Thyroid gland (tissue), 4 donors: ENCODE results near the gene FGF18. TPM values are rescaled to one million over a fixed set of nuclear protein-coding genes. Genes with fewer than 3 reads are reported as not detected.

ENCODE experiments used
- DNase-seq, 2 donors: peaks; one replicate each; pipeline ENCODE4 v3.0.0-alpha.2; 2019
- H3K27ac ChIP-seq, 3 donors: fragments of 200-600 bp; sonication (generic); 1 replicate in 2 of 3; 2 replicates in 1 of 3; pipeline ENCODE4 v1.5.1; 2016 to 2019; ENCODE audit warnings: mild to moderate bottlenecking in 1 of 3, moderate library complexity in 1 of 3
- H3K27me3 ChIP-seq: fragments of 200-600 bp; sonication (generic); one replicate; pipeline ENCODE4 v1.5.1; 2019
- H3K36me3 ChIP-seq, 2 donors: fragments of 200-600 bp; sonication (generic); one replicate each; pipeline ENCODE4 v1.5.1; 2016 to 2019
- H3K4me1 ChIP-seq, 2 donors: fragments of 200-600 bp; sonication (generic); one replicate each; pipeline ENCODE4 v1.5.1; 2017 to 2019
- H3K4me3 ChIP-seq, 3 donors: fragments of 200-600 bp; sonication (generic); replicated peaks in 1 of 3; 1 replicate in 2 of 3; 2 replicates in 1 of 3; pipeline ENCODE4 v1.5.1; 2016; ENCODE audit warnings: mild to moderate bottlenecking in 1 of 3
- H3K9me3 ChIP-seq: fragments of 200-600 bp; sonication (generic); one replicate; pipeline ENCODE4 v1.5.1; 2017
- POLR2A ChIP-seq, 2 donors: fragments of 450-650 bp; IDR thresholded peaks; one replicate each; pipeline ENCODE4 v1.6.1; 2017; ENCODE audit warnings: antibody characterized with exemption in 2 of 2, mild to moderate bottlenecking in 2 of 2, moderate library complexity in 1 of 2
- WGBS, 2 donors: methylation state at CpG; one replicate each; pipeline ENCODE4 v1.1.5; 2017; 5-methylcytosine and 5-hydroxymethylcytosine counted together
- intact Hi-C: fragments of 100-400 bp; cut with DNase I; formaldehyde crosslinking; loops from one replicate; pipeline ENCODE4 v1.15.1; 2023
- total RNA-seq, 4 donors: library from RNA; depleted of rRNA; stranded (reverse); fragments of >200 nt; gene quantifications; one replicate each; pipeline ENCODE4 v1.2.3, GENCODE V29; 2016
- TF ChIP-seq, protein P1 (sequence below), 6 experiments: fragments of 200-600 bp in 3 of 6; fragments of 450-650 bp in 3 of 6; sonication (generic) in 3 of 6; IDR thresholded peaks; one replicate each; pipeline ENCODE4 v1.5.1; 2016 to 2019; ENCODE audit warnings: antibody characterized with exemption in 6 of 6, mild to moderate bottlenecking in 2 of 6, inconsistent platforms in 1 of 6, moderate library complexity in 1 of 6

Gene FGF18
- total RNA-seq, 4 donors from 2014 or later: 0.67 to 1.4 (median 1.0) TPM; not detected in 1

DNA sequence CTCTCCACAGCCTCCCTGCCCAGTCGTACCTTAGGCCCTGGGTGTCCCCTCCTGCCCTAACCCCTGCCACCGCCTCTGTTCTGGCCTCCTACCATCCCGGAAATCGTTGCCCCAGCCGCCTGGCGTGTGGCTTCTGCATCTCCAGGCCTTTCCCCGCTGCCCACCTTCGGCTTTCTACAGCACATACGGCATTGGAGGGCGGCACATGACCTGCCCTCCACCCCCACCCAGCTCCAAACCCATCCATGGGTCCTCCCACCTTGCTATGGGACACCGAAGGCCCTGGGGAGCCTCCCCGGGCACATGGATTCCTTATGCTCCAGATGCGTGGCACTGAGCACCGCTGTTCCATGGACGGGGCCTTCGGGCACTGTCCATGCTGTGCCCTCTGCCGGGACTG lies 32.0 kb downstream of the FGF18 start:
- no peaks in the 10 kb centered on the region for H3K36me3 ChIP-seq
- DNase-seq: no peak
- peaks cover 6 to 14% of the 10 kb centered on the region in 2 donors for H3K4me1 ChIP-seq
- intact Hi-C loops: no loop called here
- no peak overlapping the region for H3K4me3 ChIP-seq
- no peaks in the 10 kb centered on the region for H3K9me3 ChIP-seq
- H3K27me3 ChIP-seq: no peaks in the 10 kb centered on the region
- 89 to 90% methylated on average over 10 to 16 of the region's 17 CpGs for WGBS, 2 donors
- TF ChIP-seq, protein P1, sequence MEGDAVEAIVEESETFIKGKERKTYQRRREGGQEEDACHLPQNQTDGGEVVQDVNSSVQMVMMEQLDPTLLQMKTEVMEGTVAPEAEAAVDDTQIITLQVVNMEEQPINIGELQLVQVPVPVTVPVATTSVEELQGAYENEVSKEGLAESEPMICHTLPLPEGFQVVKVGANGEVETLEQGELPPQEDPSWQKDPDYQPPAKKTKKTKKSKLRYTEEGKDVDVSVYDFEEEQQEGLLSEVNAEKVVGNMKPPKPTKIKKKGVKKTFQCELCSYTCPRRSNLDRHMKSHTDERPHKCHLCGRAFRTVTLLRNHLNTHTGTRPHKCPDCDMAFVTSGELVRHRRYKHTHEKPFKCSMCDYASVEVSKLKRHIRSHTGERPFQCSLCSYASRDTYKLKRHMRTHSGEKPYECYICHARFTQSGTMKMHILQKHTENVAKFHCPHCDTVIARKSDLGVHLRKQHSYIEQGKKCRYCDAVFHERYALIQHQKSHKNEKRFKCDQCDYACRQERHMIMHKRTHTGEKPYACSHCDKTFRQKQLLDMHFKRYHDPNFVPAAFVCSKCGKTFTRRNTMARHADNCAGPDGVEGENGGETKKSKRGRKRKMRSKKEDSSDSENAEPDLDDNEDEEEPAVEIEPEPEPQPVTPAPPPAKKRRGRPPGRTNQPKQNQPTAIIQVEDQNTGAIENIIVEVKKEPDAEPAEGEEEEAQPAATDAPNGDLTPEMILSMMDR (IDR thresholded peaks at IDR 0.05): no peak
- TF ChIP-seq POLR2A (IDR thresholded peaks at IDR 0.05): no peak
- peak overlapping the region in 2 of 3 donors; percentile 63 to 84 for H3K27ac ChIP-seq

DNA sequence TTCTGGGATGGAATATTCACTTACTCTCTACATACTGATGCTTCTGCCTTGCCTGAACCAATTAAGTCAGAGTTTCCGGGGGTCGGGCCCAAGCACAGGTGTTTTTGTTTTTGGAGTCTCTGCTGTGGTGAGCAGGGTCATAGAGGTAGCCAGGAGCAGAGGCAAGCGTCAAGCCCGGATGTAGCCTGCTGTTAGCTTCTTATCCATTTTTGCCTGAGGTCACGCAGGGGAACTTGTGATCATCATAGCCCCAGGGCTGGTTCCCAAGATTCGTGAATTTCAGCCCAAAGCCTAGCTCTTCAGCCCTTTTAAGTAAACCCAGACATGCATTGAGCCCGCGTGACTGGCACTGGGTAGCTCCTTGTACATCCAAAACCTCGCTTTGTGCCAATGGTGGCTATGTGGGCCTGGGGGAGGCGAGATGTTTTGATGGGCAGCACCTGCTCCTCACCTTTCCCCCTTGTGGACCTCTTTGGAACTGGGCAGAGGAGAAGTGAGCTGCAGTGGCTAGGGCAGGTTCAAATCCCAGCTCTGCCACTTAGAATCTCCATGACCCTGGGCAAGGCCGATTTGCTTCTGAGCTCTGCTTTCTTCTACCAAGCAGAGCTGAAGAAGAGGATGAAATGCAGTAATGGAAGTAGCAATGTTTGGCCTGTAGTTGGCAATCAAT lies 33.7 kb downstream of the FGF18 start:
- H3K27me3 ChIP-seq: no peaks in the 10 kb centered on the region
- H3K9me3 ChIP-seq: no peaks in the 10 kb centered on the region
- peaks cover 6 to 14% of the 10 kb centered on the region in 2 donors for H3K4me1 ChIP-seq
- 91 to 93% methylated on average over 10 to 11 of the region's 11 CpGs for WGBS, 2 donors
- no peak overlapping the region for H3K27ac ChIP-seq
- no peaks in the 10 kb centered on the region for H3K36me3 ChIP-seq
- no peak for DNase-seq
- TF ChIP-seq, protein P1 (IDR thresholded peaks at IDR 0.05): no peak
- no peak for TF ChIP-seq POLR2A (IDR thresholded peaks at IDR 0.05)
- no peak overlapping the region for H3K4me3 ChIP-seq
- intact Hi-C loops: no loop called here

DNA sequence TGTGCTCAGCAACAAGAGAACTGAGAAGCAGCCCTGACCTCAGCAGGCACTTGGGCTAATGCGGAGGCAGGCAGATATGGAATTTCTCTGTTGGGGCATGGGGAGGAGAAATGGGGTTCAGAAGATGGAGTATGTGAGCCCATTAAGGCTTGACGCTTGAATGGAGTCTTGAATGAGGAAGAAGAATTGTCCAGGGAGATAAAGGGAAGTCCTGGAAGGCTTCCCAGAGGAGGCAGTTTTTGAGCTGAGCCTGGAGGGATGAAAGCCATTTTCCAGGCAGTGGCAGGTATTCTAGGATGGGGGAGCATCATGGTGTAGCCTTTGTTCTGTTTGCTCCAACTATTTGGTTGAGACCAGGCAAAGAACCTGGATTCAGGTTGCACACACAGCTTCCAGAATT lies 34.5 kb downstream of the FGF18 start:
- Histone ChIP-seq H3K4me1 (peaks cover 6 to 14% of the 10 kb centered on the region in 2 donors), H3K36me3 (no peaks in the 10 kb centered on the region), H3K4me3 (no peak overlapping the region), H3K9me3 (no peaks in the 10 kb centered on the region), H3K27ac (peak overlapping the region in 1 of 3 donors; percentile 8), H3K27me3 (no peaks in the 10 kb centered on the region)
- TF ChIP-seq, protein P1 (IDR thresholded peaks at IDR 0.05): no peak
- no peak for TF ChIP-seq POLR2A (IDR thresholded peaks at IDR 0.05)
- DNase-seq: no peak
- 94 to 96% methylated on average over 2 of the region's 2 CpGs for WGBS, 2 donors
- intact Hi-C loops: no loop called here

DNA sequence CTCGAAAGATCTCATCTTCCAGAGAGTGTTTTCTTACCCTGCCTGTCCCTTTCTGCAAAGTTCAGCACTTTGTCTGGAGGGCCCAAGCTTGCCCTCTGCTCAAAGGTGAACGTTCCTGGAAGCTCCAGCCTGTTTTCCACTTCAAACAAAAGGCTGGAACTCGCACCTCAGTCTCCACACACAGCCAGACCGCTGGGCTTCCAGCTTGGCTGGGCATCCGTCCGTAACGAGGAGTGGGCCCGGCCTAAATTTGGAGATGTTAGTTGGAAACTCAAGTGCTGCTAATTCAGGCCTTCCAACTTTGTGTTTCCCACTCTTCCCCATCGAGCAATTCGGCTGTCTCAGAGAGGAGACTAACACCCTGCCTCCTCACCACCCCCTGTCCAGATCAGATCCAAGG lies 35.1 kb downstream of the FGF18 start:
- WGBS, 2 donors: 30 to 39% methylated on average over 10 of the region's 10 CpGs
- TF ChIP-seq, protein P1 (IDR thresholded peaks at IDR 0.05): no peak
- TF ChIP-seq POLR2A (IDR thresholded peaks at IDR 0.05): no peak

DNA sequence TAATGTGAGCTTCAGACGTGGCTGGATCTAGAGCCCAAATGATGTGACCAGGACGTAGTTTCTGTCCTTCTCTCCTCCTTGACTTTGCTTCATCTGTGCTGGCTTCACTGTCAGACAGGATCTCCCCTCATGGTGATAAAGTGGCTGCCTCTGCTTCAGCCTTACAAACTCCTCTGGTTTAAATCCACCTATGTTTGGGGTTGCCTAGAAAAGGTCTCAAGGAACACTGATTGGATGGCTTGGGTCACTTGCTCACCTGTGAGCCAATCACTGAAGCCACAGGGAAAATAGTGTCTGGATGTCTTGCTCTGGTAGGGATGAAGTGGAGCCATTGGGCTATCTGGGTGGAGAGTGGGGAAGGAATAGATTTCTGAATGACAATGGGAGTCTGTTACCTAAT lies 36.1 kb downstream of the FGF18 start:
- Histone ChIP-seq H3K9me3 (no peaks in the 10 kb centered on the region), H3K27ac (no peak overlapping the region), H3K36me3 (no peaks in the 10 kb centered on the region), H3K4me3 (no peak overlapping the region), H3K4me1 (peaks cover 6 to 14% of the 10 kb centered on the region in 2 donors), H3K27me3 (no peaks in the 10 kb centered on the region)
- TF ChIP-seq POLR2A (IDR thresholded peaks at IDR 0.05): no peak
- TF ChIP-seq, protein P1 (IDR thresholded peaks at IDR 0.05): no peak
- WGBS, 2 donors: 91 to 96% methylated on average over 2 of the region's 2 CpGs
- intact Hi-C loops: no loop called here
- DNase-seq: no peak

More for the DNA sequence above, 35.1 kb downstream of the FGF18 start:
- H3K4me3 ChIP-seq: no peak overlapping the region
- H3K27ac ChIP-seq: peak overlapping the region in 1 of 3 donors; percentile 8
- DNase-seq: peak; percentile 78 to 86
- no peaks in the 10 kb centered on the region for H3K27me3 ChIP-seq
- H3K36me3 ChIP-seq: no peaks in the 10 kb centered on the region
- peaks cover 6 to 14% of the 10 kb centered on the region in 2 donors for H3K4me1 ChIP-seq
- intact Hi-C loops: no loop called here
- H3K9me3 ChIP-seq: no peaks in the 10 kb centered on the region
